Measurements from ENCODE around the gene DNAJB11. TPM values are rescaled to one million over a fixed set of nuclear protein-coding genes. Genes with fewer than 3 reads are reported as not detected.

DNAJB11 gene
- total and polyA plus RNA-seq, 3 donors from 2014 or later, result 39.3 to 60.2 (median 58.5) TPM

GRCh38 chr3:186538779-186539178, 31.7 kb upstream of the DNAJB11 start:
- intact Hi-C loops (cut with DNase I; ENCODE audit: low total_unique reads), result loop anchor here (10.0 kb wide), 2 partner anchors 274 to 554 kb away; no protein-coding TSS in a partner anchor

GRCh38 chr3:186540221-186540834, 30.2 kb upstream of the DNAJB11 start:
- Histone ChIP-seq H3K27me3 (no peaks in the 10 kb centered on the region), H3K27ac (no peak overlapping the region), H3K9me3 (no peaks in the 10 kb centered on the region), H3K4me3 (no peak overlapping the region), H3K4me1 (no peaks in the 10 kb centered on the region), H3K36me3 (ENCODE audit: low read depth, missing control alignments) (no peaks in the 10 kb centered on the region)
- intact Hi-C loops (cut with DNase I; ENCODE audit: low total_unique reads), result no loop called here
- 21 to 26% methylated on average over 8 of the region's 8 CpGs for WGBS, 2 donors
- TF ChIP-seq POLR2A (IDR thresholded peaks at IDR 0.05) (no peak), CTCF (IDR thresholded peaks at IDR 0.05) (peak; percentile 76 to 90 (median 84))
- peak; percentile 91 for DNase-seq

More at GRCh38 chr3:186538779-186539178, 31.7 kb upstream of the DNAJB11 start:
- H3K4me1 ChIP-seq, result no peaks in the 10 kb centered on the region
- 90 to 98% methylated on average over 3 of the region's 3 CpGs for WGBS, 2 donors
- H3K9me3 ChIP-seq, result no peaks in the 10 kb centered on the region
- no peaks in the 10 kb centered on the region for H3K36me3 ChIP-seq (ENCODE audit: low read depth, missing control alignments)
- no peak overlapping the region for H3K4me3 ChIP-seq
- TF ChIP-seq POLR2A (IDR thresholded peaks at IDR 0.05) (no peak), CTCF (IDR thresholded peaks at IDR 0.05) (no peak)
- no peak for DNase-seq
- H3K27me3 ChIP-seq, result no peaks in the 10 kb centered on the region
- no peak overlapping the region for H3K27ac ChIP-seq

- TF ChIP-seq POLR2A (IDR thresholded peaks at IDR 0.05), result no peak
- no peak for TF ChIP-seq CTCF (IDR thresholded peaks at IDR 0.05)
- H3K4me1 ChIP-seq, result no peaks in the 10 kb centered on the region
- no peak overlapping the region for H3K27ac ChIP-seq
- H3K27me3 ChIP-seq, result no peaks in the 10 kb centered on the region
- 51 to 53% methylated on average over 2 of the region's 2 CpGs for WGBS, 2 donors
- H3K9me3 ChIP-seq, result no peaks in the 10 kb centered on the region
- H3K4me3 ChIP-seq, result no peak overlapping the region
- intact Hi-C loops (cut with DNase I; ENCODE audit: low total_unique reads), result no loop called here
- no peak for DNase-seq
- H3K36me3 ChIP-seq (ENCODE audit: low read depth, missing control alignments), result no peaks in the 10 kb centered on the region
Measured at GRCh38 chr3:186540835-186541226, 29.7 kb upstream of the DNAJB11 start.

GRCh38 chr3:186544281-186544680, 26.2 kb upstream of the DNAJB11 start, which contains the start of gene CRYGS:
Gene CRYGS, minus strand, starts transcription at chr3:186544380. Its CDS starts 54 bp downstream, at chr3:186544326.
- H3K27me3 ChIP-seq, result no peaks in the 10 kb centered on the region
- intact Hi-C loops (cut with DNase I; ENCODE audit: low total_unique reads), result no loop called here
- WGBS, 2 donors, result 88 to 95% methylated on average over 2 of the region's 2 CpGs
- no peaks in the 10 kb centered on the region for H3K9me3 ChIP-seq
- no peaks in the 10 kb centered on the region for H3K36me3 ChIP-seq (ENCODE audit: low read depth, missing control alignments)
- H3K27ac ChIP-seq, result no peak within 1 kb of the TSS
- H3K4me1 ChIP-seq, result no peaks in the 10 kb centered on the region
- DNase-seq, result no peak
- no peak within 1 kb of the TSS for H3K4me3 ChIP-seq
- TF ChIP-seq CTCF (IDR thresholded peaks at IDR 0.05), result no peak
- TF ChIP-seq POLR2A (IDR thresholded peaks at IDR 0.05), result no peak

- intact Hi-C loops (cut with DNase I; ENCODE audit: low total_unique reads), result no loop called here
- Histone ChIP-seq H3K9me3 (no peaks in the 10 kb centered on the region), H3K27ac (no peak overlapping the region), H3K36me3 (ENCODE audit: low read depth, missing control alignments) (no peaks in the 10 kb centered on the region), H3K27me3 (no peaks in the 10 kb centered on the region), H3K4me1 (no peaks in the 10 kb centered on the region), H3K4me3 (no peak overlapping the region)
- TF ChIP-seq POLR2A (IDR thresholded peaks at IDR 0.05) (no peak), CTCF (IDR thresholded peaks at IDR 0.05) (no peak)
- 94 to 97% methylated on average over 3 of the region's 3 CpGs for WGBS, 2 donors
- DNase-seq, result no peak
Measured at GRCh38 chr3:186549497-186549896, 21.0 kb upstream of the DNAJB11 start.
